Testis (tissue), 2 donors: ENCODE results near the gene MFAP3L.

Experiments used
- CTCF ChIP-seq, 3 experiments: fragments of 450-650 bp in 2 of 3; fragments of 200-600 bp in 1 of 3; sonication (generic) in 1 of 3; IDR thresholded peaks; one replicate each; pipeline ENCODE4 v1.5.1; 2016 to 2019; ENCODE audit warnings: antibody characterized with exemption in 3 of 3, mild to moderate bottlenecking in 2 of 3, moderate library complexity in 1 of 3
- POLR2A ChIP-seq: fragments of 450-650 bp; IDR thresholded peaks from one replicate; pipeline ENCODE4 v1.6.1; 2017; ENCODE audit warnings: antibody characterized with exemption, mild to moderate bottlenecking, moderate library complexity

- TF ChIP-seq POLR2A (no peak), CTCF (IDR thresholded peaks at IDR 0.05) (no peak)
Measured at GRCh38 chr4:170005472-170005871, 20.7 kb downstream of the MFAP3L start.
